ENCODE results near the gene ANTKMT. TPM values are rescaled to one million over a fixed set of nuclear protein-coding genes. Genes with fewer than 3 reads are reported as not detected.

The ANTKMT gene
- total and polyA plus RNA-seq, 2 donors from 2014 or later: 44.1 to 70.4 TPM

GRCh38 chr16:682493-683395, 38.2 kb upstream of the ANTKMT start:
- no peak for FAIRE-seq
- Histone ChIP-seq H3K9ac (ENCODE audit: low read length in 3 of 3) (no peak overlapping the region), H3K27ac (ENCODE audit: low read depth in 2 of 2, low read length in 2 of 2) (no peak overlapping the region), H3K4me3 (ENCODE audit: low read length in 3 of 3) (peak overlapping the region in 1 of 3 donors; percentile 73), H3K36me3 (ENCODE audit: control insufficient read depth in 2 of 3, insufficient read depth in 3 of 3, low read length in 3 of 3) (peaks cover 5 to 22% (median 8%) of the 10 kb centered on the region in 3 donors), H3K9me3 (ENCODE audit: control insufficient read depth in 2 of 3, insufficient read depth in 1 of 3, low read length in 3 of 3) (no peaks in the 10 kb centered on the region), H3K4me1 (ENCODE audit: control insufficient read depth in 2 of 3, insufficient read depth in 2 of 3, low read depth in 1 of 3, low read length in 3 of 3) (peaks cover 0 to 42% (median 12%) of the 10 kb centered on the region in 3 donors), H3K27me3 (ENCODE audit: control insufficient read depth, insufficient read depth, low read length) (no peaks in the 10 kb centered on the region)
- DNase-seq: no peak
- intact Hi-C loops (cut with DNase I): no loop called here
- no peak for TF ChIP-seq CTCF (IDR thresholded peaks at IDR 0.05; ENCODE audit: borderline replicate concordance, extremely low read depth, insufficient read depth)

- Histone ChIP-seq H3K4me1 (ENCODE audit: control insufficient read depth in 2 of 3, insufficient read depth in 2 of 3, low read depth in 1 of 3, low read length in 3 of 3) (peaks cover 0 to 42% (median 12%) of the 10 kb centered on the region in 3 donors), H3K27ac (ENCODE audit: low read depth in 2 of 2, low read length in 2 of 2) (no peak overlapping the region), H3K4me3 (ENCODE audit: low read length in 3 of 3) (peak overlapping the region; percentile 24 to 73 (median 56)), H3K27me3 (ENCODE audit: control insufficient read depth, insufficient read depth, low read length) (no peaks in the 10 kb centered on the region), H3K9me3 (ENCODE audit: control insufficient read depth in 2 of 3, insufficient read depth in 1 of 3, low read length in 3 of 3) (no peaks in the 10 kb centered on the region), H3K36me3 (ENCODE audit: control insufficient read depth in 2 of 3, insufficient read depth in 3 of 3, low read length in 3 of 3) (peaks cover 5 to 22% (median 8%) of the 10 kb centered on the region in 3 donors), H3K9ac (ENCODE audit: low read length in 3 of 3) (peak overlapping the region in 1 of 3 donors; percentile 61)
- no peak for DNase-seq
- no peak for TF ChIP-seq CTCF (IDR thresholded peaks at IDR 0.05; ENCODE audit: borderline replicate concordance, extremely low read depth, insufficient read depth)
- intact Hi-C loops (cut with DNase I): no loop called here
- FAIRE-seq: no peak
Observed at GRCh38 chr16:683396-684070, 37.4 kb upstream of the ANTKMT start.

- DNase-seq (peak; percentile 97 to 99 (median 98)), FAIRE-seq (no peak)
- H3K36me3 ChIP-seq (ENCODE audit: control insufficient read depth in 2 of 3, insufficient read depth in 3 of 3, low read length in 3 of 3): peaks cover 5 to 22% (median 8%) of the 10 kb centered on the region in 3 donors
- TF ChIP-seq CTCF (IDR thresholded peaks at IDR 0.05; ENCODE audit: borderline replicate concordance, extremely low read depth, insufficient read depth): no peak
- no peaks in the 10 kb centered on the region for H3K27me3 ChIP-seq (ENCODE audit: control insufficient read depth, insufficient read depth, low read length)
- H3K4me3 ChIP-seq (ENCODE audit: low read length in 3 of 3): peak within 1 kb of the TSS; percentile 24 to 73 (median 56)
- H3K4me1 ChIP-seq (ENCODE audit: control insufficient read depth in 2 of 3, insufficient read depth in 2 of 3, low read depth in 1 of 3, low read length in 3 of 3): peaks cover 0 to 45% (median 12%) of the 10 kb centered on the region in 3 donors
- intact Hi-C loops (cut with DNase I): no loop called here
- peak within 1 kb of the TSS in 1 of 3 donors; percentile 61 for H3K9ac ChIP-seq (ENCODE audit: low read length in 3 of 3)
- H3K9me3 ChIP-seq (ENCODE audit: control insufficient read depth in 2 of 3, insufficient read depth in 1 of 3, low read length in 3 of 3): no peaks in the 10 kb centered on the region
- peak within 1 kb of the TSS; percentile 59 to 71 for H3K27ac ChIP-seq (ENCODE audit: low read depth in 2 of 2, low read length in 2 of 2)
Observed at GRCh38 chr16:684071-684794, 36.7 kb upstream of the ANTKMT start, which contains the start of gene JMJD8. TSS of gene JMJD8 (minus strand) at chr16:684334. CDS start at chr16:684319, 15 bp downstream.

Measured in kidney (tissue), 14 donors.